CD4-positive, alpha-beta T cell treated with Interleukin-15 for 4 hours (primary cell): ENCODE data around the gene SLC28A1.

Source experiments
- DNase-seq: peaks from one replicate; pipeline ENCODE4 v3.0.0-alpha.2; 2020; ENCODE audit warnings: low spot score

The SLC28A1 gene

DNA sequence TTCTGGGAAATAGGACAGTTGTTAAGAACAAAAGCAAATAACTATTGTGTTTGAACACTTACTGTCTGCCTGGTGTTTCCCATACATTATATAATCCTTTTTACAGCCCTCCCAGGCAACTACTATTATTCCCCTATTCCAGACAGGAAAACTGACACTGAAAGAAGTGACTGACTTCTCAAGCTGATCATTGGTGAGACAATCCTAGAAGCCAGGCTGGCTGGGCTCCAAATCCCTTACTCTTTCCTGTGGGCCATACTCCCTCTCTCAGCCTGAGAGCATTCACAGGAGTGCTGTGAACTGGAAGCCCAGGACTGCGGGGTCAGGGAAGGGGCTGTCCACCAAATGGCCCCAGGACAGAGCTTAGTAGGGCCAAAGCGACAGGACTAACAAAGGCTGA lies 58.0 kb downstream of the SLC28A1 start:
- DNase-seq, result no peak

- DNase-seq, result no peak
Measured at GRCh38 chr15:84944311-84944710, 59.8 kb downstream of the SLC28A1 start.

GRCh38 chr15:84944861-84945260 lies 60.4 kb downstream of the SLC28A1 start:
- DNase-seq, result no peak

DNA sequence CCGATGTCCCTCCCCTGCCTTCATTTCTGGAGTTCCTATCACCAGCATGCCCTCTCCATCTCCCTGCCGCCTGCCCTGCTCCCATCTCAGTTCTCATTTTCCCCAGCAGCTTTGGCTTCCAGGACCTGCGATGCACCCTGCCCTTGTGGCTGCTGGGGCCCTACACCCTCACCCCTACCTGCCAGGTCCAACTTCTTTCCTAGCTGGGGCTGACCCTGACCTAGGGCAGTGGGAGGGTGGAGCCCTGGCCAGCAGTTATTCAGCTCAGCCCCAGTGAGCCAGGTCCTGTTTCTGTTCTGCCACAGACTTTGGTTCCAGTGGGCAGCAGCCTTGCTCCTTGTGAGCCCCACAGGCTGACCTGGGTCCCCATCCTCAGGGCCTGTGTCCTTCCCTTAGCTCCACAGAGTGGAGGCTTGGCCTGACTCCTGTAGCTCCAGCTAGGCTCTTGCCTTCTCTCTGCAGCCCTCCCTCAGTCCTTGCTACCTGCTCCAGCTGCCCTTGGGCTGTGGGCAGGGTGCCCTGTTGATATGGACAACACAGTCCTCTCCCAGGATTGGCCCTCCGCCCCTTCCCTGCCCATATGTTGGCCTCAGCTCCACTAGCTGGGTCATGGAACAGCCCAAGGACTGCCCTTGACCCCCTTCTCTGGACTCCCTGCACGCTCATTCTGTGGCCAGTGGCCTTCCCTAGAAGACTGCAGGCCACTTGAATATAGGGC lies 62.5 kb downstream of the SLC28A1 start:
- DNase-seq, result no peak

DNA sequence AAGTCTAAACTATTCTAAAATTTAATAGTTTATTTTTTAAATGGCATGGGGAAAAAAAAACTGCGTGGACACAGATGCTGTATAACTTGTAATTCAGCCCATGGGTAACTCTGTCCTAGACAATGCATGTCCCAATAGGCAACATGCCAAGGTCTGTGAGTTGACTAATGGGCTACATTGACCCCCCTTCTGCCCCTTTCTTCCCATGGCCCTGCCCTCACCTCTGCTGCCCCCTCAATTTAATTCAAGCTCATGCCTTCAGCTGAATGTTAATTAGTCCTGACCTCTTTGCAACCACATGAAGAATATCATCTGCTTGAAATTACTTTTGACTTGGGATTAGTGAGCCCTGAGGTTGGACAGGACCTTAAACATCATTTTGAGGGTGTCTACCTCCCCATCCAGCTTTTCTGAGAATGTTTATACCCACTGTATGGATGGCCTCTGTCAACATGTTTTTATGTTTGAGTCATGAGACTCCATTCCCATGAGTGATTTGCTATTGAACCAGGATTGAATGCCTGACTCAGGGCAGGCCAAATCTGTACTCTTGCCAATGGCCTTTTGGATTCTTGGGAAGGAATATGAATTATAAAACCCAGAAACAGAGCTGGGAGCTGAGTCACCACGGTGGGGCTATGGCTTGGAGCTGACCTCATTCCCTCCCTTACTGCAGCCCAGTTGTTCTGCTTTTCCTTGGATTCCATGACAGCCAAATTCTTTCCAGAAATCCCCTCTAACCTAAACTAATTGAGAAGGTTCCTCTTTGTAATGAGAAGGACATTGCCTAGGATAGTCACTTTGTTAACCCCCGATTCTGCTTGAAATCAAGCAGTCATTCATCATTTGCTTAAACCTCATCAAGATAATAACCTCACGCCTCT lies 63.7 kb downstream of the SLC28A1 start:
- DNase-seq, result no peak

DNA sequence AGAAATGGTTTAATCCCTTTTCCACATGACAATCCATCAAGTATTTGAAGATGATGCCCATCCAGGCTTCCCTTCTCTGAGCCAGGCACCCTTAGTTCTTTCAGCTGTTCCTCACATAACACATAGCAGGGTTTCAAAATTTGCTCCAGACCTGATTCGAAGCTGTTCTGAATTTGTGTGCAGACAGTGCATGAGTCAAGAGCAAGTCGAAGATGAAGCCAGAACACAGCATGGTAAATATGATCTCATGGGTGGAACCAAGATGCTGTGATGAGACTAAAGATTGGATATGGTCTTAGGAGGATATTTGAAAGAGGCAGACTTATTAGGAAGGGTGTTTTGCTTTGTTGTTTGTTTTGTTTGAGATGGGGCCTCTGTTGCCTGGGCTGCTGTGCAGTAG lies 64.6 kb downstream of the SLC28A1 start:
- no peak for DNase-seq

- no peak for DNase-seq
Measured at GRCh38 chr15:84949845-84950569, 65.5 kb downstream of the SLC28A1 start.

DNA sequence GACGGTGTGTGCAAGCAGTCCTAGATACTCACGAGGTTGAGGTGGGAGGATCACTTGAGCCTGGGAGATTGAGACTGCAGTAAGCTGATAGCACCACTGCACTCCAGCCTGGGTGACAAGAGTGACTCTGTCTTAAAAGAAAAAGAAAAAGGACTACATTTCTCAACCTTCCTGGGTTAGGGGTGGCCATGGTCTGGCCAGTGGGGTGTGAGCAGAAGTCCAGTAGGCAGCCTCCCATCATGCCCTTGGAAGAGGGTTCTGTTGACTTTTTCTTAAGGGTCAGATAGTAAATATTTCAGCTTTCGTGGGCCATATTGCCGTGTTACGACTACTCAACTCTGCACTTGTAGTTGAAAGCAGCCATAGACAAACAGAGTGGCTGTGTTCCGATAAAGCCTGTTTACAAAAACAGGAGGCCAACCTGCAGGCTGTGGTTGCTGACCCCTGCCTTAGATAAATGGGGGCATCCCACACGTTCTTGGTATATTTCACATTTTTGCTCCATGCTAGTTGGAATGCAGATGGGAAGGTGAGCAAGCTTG lies 66.2 kb downstream of the SLC28A1 start:
- no peak for DNase-seq

GRCh38 chr15:84951736-84952135 lies 67.3 kb downstream of the SLC28A1 start:
- DNase-seq, result no peak

DNA sequence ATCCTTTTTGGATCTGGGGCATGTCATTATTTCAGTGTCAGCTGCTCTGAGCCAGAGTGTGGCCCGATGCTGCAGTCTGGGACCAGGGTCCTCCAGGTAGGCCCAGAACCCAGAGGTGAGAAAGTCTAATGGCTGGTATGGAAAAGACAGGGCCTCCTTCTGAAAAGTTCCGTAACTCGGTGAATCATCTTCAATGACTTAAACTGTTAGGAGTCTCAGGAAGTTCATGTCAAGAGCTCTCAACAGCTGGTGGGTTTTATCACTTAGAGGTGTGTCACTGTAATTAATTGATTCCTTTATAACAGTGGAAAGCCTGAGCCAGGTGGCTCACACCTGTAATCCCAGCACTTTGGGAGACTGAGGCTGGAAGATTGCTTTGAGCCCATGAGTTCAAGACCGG lies 68.7 kb downstream of the SLC28A1 start:
- DNase-seq, result no peak

GRCh38 chr15:84953726-84954125 lies 69.3 kb downstream of the SLC28A1 start:
- DNase-seq, result no peak

DNA sequence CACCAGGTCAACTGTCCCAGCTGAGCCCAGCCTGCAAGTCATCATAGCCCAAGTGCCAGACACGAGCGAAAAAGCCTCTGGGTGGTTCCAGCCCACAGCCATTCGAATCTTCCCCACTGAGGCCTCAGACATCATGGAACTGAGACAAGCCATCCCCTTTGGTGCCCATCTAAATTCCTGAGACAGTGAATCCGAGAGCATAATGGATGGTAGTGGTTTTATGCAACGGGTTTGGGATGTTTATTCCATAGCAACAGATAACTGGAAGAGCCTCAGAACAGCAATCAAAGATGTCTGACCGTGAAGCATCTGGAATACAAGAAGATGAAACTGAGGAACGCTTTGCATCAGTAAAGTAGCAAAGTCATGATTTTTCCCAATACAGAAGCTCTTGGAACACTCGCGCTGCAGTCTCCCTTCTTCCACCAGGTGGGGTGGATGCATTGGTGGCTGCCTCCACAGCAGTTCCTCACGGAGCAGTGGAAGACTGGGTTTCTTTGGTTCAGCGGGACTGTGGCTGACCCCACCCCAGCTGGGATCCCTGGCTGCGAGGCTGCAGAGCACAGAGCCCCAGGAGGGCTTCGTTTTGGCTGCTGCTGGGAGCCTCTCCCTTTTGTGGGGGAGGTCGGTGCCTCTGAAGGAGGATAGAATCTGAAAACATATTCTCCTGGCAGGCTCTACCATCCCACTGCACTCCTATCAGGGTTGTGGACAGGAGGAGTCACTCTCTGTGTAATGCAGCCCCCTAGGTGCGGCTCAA lies 70.8 kb downstream of the SLC28A1 start:
- peak; percentile 27 for DNase-seq

DNA sequence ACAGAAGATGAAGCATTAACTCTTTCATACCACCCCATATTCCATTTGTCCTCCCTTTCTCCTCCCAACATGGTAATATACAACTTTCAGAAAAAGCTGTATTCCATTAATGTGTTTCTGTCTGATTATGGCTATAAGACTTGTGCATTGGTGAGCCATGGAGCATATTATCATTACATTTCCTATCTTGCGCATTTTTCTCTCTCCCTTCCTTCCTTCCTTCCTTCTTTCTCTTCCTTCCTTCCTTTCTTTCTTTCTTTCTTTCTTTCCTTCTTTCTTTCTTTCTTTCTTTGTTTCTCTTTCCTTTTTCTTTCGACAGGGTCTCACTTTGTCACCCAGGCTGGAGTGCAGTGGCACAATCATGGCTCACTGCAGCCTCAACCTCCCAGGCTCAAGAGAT lies 71.7 kb downstream of the SLC28A1 start:
- DNase-seq, result no peak

DNA sequence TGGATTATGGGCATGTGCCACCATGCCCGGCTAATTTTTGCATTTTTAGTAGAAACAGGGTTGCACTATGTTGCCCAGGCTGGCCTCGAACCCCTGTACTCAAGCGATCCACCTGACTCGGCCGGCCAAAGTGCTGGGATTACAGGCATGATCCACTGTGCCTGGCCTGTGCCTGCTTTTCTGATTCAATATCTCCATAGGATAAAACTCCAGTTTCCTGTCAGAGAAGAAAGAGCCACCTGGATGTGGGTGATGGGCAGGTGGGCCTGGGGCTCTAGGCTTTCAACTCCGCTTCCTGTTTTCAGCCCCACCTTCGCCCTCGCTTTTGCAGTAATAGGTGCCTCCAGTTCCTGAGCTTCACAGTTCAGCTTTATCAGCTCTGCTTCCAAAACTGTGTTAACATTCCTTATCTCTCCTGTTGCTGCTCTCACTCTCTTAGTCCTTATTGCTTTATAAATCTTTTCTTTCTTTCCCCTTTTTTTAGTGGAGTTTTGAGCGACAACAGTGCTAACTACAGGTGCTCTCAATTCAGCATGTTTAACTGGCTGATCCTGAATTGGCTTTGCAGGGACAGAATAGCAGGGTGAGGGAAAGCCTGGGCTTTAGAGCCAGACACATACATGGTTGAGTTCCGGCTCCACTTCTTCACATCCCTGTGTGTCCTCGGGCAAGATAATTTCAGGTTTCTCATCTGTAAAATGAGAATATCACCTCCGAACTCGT lies 76.1 kb downstream of the SLC28A1 start:
- DNase-seq, result no peak

DNA sequence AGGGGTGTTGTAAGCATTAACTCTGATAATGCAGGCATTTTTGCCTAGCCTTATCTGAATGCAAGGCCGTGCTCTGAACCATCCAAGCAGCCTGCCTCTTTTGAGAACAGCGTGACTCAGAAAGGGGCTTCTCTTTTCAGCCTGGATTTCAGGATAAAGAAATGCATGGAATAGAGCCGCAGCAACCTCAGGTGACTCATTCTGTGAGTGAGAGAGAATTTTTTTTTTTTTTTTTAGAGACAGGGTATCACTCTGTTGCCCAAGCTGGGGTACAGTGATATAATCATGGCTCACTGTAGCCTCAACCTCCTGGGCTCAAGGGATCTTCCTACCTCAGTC lies 76.6 kb downstream of the SLC28A1 start:
- DNase-seq, result no peak

- no peak for DNase-seq
Measured at GRCh38 chr15:84961707-84962106, 77.2 kb downstream of the SLC28A1 start.

- no peak for DNase-seq
Measured at GRCh38 chr15:84962955-84963354, 78.5 kb downstream of the SLC28A1 start.

DNA sequence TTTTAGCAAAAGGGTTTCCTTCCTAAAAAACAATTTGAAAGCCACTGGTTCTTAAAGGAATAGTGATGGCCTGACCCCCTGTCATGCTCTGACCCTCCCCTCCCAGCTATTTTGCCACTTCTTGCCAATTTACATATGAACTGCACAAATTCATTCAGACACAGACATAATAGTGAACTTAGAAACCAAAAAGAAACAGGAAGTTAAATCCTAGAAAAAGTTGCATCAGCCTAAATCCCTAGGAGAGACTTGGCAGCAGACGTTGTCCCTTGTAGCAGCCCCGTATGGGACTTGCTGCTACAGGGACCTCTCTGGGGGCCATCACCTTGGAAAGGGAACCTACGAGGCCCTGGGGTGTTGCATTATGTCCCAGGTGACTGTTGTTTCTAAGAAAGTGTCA lies 82.9 kb downstream of the SLC28A1 start:
- DNase-seq, result no peak

DNA sequence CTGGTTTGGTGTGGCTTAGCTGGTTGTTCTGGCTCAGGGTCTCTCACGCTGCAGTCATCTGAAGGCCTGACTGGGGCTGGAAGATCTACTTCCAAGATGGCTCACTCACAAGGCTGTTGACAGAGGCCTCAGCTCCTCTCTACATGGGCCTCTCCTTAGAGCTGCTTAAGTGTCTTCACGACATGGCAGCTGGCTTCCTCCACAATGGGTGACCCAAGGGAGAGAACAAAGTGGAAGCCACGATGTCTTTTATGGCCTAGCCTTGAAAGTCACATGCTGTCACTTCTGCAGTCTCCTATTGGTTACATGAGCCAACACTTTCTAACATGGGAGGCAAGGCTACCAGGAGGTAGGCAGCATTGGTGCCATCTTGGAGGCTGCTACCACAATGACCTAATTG lies 83.8 kb downstream of the SLC28A1 start:
- DNase-seq, result no peak

- DNase-seq, result no peak
Measured at GRCh38 chr15:84969257-84969656, 84.8 kb downstream of the SLC28A1 start.

GRCh38 chr15:84970843-84971242 lies 86.4 kb downstream of the SLC28A1 start:
- no peak for DNase-seq
